OCI-LY7 (cell line): ENCODE data around the gene KRTAP10-5.

Experiments
- EZH2phosphoT487 ChIP-seq: fragments of 200-600 bp; sonication (generic); IDR thresholded peaks from 2 replicates; pipeline ENCODE4 v1.6.1; 2018; ENCODE audit warnings: low read depth, borderline replicate concordance, mild to moderate bottlenecking, mixed run types, antibody characterized with exemption, low read length, moderate library complexity, mixed read lengths
- TF ChIP-seq, protein P1 (sequence below): fragments of 200-600 bp; sonication (generic); conservative IDR thresholded peaks from 2 replicates; pipeline ENCODE4 v1.5.1; 2014; ENCODE audit warnings: mild to moderate bottlenecking, antibody characterized with exemption, low read length, moderate library complexity, mixed read lengths

DNA sequence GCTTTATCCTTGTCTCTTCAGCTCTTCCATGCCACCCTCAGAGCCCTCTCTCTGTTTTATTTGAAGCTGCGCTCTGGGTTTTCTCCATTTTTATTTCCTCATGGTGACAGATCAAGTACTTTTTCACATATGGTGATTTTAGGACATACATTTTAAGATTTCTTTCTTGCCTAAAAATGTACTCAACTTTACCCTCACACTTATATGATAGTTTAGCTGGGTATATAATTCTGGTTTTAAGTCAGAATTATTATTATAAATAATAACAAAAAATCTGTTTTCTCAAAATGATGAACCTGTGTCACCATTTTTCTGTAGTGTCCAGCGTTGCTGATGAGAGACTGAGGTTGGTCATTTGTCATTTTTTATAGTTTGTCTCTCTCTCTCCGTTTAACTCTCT is 754 bp upstream of the KRTAP10-5 start:
- TF ChIP-seq, protein P1, sequence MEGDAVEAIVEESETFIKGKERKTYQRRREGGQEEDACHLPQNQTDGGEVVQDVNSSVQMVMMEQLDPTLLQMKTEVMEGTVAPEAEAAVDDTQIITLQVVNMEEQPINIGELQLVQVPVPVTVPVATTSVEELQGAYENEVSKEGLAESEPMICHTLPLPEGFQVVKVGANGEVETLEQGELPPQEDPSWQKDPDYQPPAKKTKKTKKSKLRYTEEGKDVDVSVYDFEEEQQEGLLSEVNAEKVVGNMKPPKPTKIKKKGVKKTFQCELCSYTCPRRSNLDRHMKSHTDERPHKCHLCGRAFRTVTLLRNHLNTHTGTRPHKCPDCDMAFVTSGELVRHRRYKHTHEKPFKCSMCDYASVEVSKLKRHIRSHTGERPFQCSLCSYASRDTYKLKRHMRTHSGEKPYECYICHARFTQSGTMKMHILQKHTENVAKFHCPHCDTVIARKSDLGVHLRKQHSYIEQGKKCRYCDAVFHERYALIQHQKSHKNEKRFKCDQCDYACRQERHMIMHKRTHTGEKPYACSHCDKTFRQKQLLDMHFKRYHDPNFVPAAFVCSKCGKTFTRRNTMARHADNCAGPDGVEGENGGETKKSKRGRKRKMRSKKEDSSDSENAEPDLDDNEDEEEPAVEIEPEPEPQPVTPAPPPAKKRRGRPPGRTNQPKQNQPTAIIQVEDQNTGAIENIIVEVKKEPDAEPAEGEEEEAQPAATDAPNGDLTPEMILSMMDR = no peak
- TF ChIP-seq EZH2phosphoT487 = no peak
